ENCODE data around the gene LTC4S. TPM values are rescaled to one million over a fixed set of nuclear protein-coding genes. Genes with fewer than 3 reads are reported as not detected.

The LTC4S gene
- total RNA-seq, 2 donors from 2014 or later = 9.0 to 11.1 TPM

GRCh38 chr5:179798144-179798770, 4.5 kb downstream of the LTC4S start:
- no peak overlapping the region for H3K27ac ChIP-seq
- peaks cover 42% of the 10 kb centered on the region for H3K36me3 ChIP-seq
- no peak for DNase-seq (ENCODE audit: low spot score)
- no peaks in the 10 kb centered on the region for H3K27me3 ChIP-seq
- no peaks in the 10 kb centered on the region for H3K9me3 ChIP-seq
- H3K4me3 ChIP-seq = no peak overlapping the region
- peaks cover 0 to 49% of the 10 kb centered on the region in 2 donors for H3K4me1 ChIP-seq
- TF ChIP-seq, protein P1, sequence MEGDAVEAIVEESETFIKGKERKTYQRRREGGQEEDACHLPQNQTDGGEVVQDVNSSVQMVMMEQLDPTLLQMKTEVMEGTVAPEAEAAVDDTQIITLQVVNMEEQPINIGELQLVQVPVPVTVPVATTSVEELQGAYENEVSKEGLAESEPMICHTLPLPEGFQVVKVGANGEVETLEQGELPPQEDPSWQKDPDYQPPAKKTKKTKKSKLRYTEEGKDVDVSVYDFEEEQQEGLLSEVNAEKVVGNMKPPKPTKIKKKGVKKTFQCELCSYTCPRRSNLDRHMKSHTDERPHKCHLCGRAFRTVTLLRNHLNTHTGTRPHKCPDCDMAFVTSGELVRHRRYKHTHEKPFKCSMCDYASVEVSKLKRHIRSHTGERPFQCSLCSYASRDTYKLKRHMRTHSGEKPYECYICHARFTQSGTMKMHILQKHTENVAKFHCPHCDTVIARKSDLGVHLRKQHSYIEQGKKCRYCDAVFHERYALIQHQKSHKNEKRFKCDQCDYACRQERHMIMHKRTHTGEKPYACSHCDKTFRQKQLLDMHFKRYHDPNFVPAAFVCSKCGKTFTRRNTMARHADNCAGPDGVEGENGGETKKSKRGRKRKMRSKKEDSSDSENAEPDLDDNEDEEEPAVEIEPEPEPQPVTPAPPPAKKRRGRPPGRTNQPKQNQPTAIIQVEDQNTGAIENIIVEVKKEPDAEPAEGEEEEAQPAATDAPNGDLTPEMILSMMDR (IDR thresholded peaks at IDR 0.05) = no peak

DNA sequence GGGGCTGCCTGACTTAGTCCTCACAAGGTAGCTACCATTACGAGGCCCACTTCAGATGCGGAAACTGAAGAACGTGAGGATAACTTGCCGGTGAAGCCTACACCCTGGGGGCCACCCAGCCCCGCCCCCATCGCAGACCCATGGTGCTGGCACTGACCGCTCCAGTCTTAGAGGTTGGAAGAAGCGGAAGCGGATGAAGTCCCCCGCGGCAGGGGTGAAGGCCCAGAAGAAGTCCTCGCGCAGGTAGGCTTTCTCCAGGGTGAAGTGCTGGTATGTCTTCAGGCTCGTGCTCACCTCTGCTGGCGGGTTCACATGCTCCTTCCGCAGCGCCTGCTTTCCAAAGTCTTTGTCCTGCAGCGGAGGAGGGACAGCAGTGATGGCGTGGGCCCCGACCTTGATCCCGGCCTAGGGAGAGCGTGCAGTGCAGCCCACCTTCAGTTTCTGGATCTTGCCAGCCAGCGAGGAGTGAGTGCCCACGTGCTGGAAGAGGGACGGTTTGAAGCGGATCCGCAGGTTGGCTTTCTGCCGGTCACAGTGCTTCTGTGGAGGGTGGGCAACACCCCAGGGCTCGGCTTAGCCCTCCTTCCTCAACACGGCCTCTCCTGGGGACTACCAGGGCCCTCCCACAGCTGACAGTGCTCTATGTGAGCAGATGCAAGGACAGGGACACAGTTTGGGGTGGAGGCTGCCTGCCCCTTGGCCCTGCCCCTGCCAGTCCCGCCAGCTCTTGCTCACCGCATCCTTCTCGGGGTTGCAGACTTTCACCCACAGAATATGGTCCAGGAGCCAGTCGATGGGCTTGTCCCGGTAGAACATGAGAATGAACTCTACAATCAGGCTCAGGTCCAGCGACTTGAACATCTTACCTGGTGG, 5.2 kb downstream of the LTC4S start:
- peaks cover 0 to 49% of the 10 kb centered on the region in 2 donors for H3K4me1 ChIP-seq
- H3K36me3 ChIP-seq = peaks cover 42% of the 10 kb centered on the region
- TF ChIP-seq, protein P1 (IDR thresholded peaks at IDR 0.05) = no peak
- no peak overlapping the region for H3K4me3 ChIP-seq
- H3K9me3 ChIP-seq = no peaks in the 10 kb centered on the region
- no peaks in the 10 kb centered on the region for H3K27me3 ChIP-seq
- DNase-seq (ENCODE audit: low spot score) = no peak
- no peak overlapping the region for H3K27ac ChIP-seq

DNA sequence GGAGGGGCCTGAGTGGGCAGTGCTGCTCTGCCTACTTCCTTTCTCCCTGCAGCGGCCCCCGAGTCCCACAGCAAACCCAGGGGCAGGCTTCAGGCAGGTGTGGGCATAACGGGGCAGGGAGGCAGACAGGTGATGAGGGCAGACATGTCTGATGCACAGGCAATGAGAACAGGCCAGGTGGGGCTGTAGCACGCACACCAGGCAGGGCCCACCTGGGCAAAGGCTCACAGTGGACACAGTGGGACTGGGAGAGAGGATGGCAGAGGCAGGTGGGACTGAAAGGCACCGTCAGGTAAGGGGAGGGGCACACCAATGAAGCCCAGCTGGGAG, 5.8 kb downstream of the LTC4S start:
- TF ChIP-seq, protein P1 (IDR thresholded peaks at IDR 0.05) = no peak
- H3K9me3 ChIP-seq = no peaks in the 10 kb centered on the region
- peaks cover 42% of the 10 kb centered on the region for H3K36me3 ChIP-seq
- no peak overlapping the region for H3K27ac ChIP-seq
- H3K4me3 ChIP-seq = no peak overlapping the region
- peaks cover 0 to 49% of the 10 kb centered on the region in 2 donors for H3K4me1 ChIP-seq
- H3K27me3 ChIP-seq = no peaks in the 10 kb centered on the region
- DNase-seq (ENCODE audit: low spot score) = no peak

DNA sequence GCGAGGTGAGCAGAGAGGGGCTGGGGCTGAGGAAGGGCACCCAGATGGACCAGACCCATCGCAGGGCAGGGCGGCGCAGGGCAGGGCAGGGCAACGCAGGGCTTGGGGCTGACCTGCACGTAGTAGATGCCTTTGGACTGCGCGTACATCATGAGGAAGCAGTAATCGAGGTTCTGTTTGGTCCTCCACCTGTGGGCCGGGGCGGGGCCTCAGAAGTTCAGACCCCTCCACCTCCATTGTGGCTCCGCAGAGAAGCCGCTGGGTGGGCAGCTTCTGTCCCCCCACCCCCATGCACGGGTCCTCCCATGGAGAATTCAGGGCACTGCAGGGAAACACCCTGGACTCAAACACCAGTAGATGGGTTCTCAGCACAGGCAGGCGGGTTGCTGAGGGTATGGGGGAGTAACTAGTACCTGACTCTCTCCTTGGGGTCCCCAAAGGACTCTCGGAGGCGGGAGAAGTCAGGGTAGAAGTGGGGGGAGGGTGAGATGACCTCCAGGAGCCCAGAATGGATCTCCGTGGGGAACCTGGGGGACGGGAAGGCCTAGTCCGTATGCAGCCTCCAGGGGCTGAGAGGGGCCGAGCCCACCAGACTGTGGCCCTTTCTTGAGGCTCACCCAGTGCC, 6.4 kb downstream of the LTC4S start:
- no peaks in the 10 kb centered on the region for H3K9me3 ChIP-seq
- TF ChIP-seq, protein P1 (IDR thresholded peaks at IDR 0.05) = no peak
- H3K4me1 ChIP-seq = peaks cover 0 to 49% of the 10 kb centered on the region in 2 donors
- H3K4me3 ChIP-seq = no peak overlapping the region
- no peaks in the 10 kb centered on the region for H3K27me3 ChIP-seq
- H3K36me3 ChIP-seq = peaks cover 42% of the 10 kb centered on the region
- H3K27ac ChIP-seq = no peak overlapping the region
- no peak for DNase-seq (ENCODE audit: low spot score)

DNA sequence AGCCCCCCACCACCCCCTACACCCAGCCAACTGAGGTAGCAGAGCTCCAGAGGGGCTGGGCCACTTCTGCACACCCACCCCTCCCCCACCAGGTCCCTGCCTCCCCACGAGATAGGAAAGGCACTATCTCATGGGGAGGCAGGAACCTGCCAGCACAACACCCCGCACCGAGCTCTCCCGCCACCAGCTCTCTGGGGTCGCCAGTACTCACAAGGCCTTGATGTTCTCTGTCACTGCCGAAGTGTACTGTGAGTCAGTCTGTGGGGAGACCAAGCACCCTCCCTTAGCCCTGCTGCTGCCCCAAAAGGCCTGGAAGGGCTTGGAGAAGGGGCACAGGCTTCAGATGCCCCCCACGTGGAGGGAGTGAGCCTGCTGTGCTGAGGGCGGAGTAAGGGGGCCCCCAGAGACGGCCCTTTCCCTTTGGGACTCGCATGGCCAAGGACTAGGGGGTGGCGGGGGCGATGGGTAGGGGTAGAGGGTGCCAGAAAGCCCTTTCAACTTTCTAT, 7.0 kb downstream of the LTC4S start:
- H3K4me3 ChIP-seq = no peak overlapping the region
- no peaks in the 10 kb centered on the region for H3K9me3 ChIP-seq
- H3K27ac ChIP-seq = no peak overlapping the region
- TF ChIP-seq, protein P1 (IDR thresholded peaks at IDR 0.05) = no peak
- peaks cover 42% of the 10 kb centered on the region for H3K36me3 ChIP-seq
- no peaks in the 10 kb centered on the region for H3K27me3 ChIP-seq
- DNase-seq (ENCODE audit: low spot score) = no peak
- H3K4me1 ChIP-seq = peaks cover 0 to 48% of the 10 kb centered on the region in 2 donors
